GM06990 (cell line): Measurements from ENCODE around the gene MCF2L.

Experiments
- DNase-seq: peaks from one replicate; pipeline ENCODE4 v3.0.0-alpha.2; 2011; ENCODE audit not compliant: insufficient read length; ENCODE audit errors: extremely low read depth
- H3K27me3 ChIP-seq: replicated peaks from 2 replicates; pipeline ENCODE4 v1.6.0; 2011; ENCODE audit warnings: low read length; ENCODE audit not compliant: control insufficient read depth, insufficient read depth
- H3K36me3 ChIP-seq: 2 replicates; pipeline ENCODE4 v1.5.1; 2011; ENCODE audit warnings: low read length; ENCODE audit not compliant: control insufficient read depth, insufficient read depth
- H3K4me3 ChIP-seq: replicated peaks from 2 replicates; pipeline ENCODE4 v1.5.1; 2011; ENCODE audit warnings: low read depth, mild to moderate bottlenecking, control low read depth, low read length
- CTCF ChIP-seq: IDR thresholded peaks from 2 replicates; pipeline ENCODE4 v1.5.1; 2011; ENCODE audit warnings: low read length, control low read depth, mild to moderate bottlenecking, inconsistent platforms; ENCODE audit not compliant: insufficient read depth, poor library complexity, severe bottlenecking

Gene MCF2L

GRCh38 chr13:113046128-113046882 is 77.3 kb downstream of the MCF2L start:
- Histone ChIP-seq H3K27me3 (no peaks in the 10 kb centered on the region; the same call in 1 of the 2 replicates), H3K36me3 (no peaks in the 10 kb centered on the region), H3K4me3 (no peak overlapping the region)
- no peak for DNase-seq
- no peak for TF ChIP-seq CTCF

GRCh38 chr13:113046883-113047244 is 77.8 kb downstream of the MCF2L start:
- no peak for TF ChIP-seq CTCF
- H3K4me3 ChIP-seq = no peak overlapping the region
- no peaks in the 10 kb centered on the region for H3K36me3 ChIP-seq
- no peak for DNase-seq
- H3K27me3 ChIP-seq = no peaks in the 10 kb centered on the region

GRCh38 chr13:113047587-113047986 is 78.6 kb downstream of the MCF2L start:
- no peak overlapping the region for H3K4me3 ChIP-seq
- no peaks in the 10 kb centered on the region for H3K36me3 ChIP-seq
- no peak for DNase-seq
- no peak for TF ChIP-seq CTCF
- H3K27me3 ChIP-seq = no peaks in the 10 kb centered on the region; the same call in 1 of the 2 replicates

GRCh38 chr13:113048766-113049165 is 79.8 kb downstream of the MCF2L start:
- H3K27me3 ChIP-seq = no peaks in the 10 kb centered on the region; the same call in none of the 2 replicates
- H3K4me3 ChIP-seq = no peak overlapping the region
- TF ChIP-seq CTCF = no peak
- H3K36me3 ChIP-seq = no peaks in the 10 kb centered on the region
- no peak for DNase-seq

- Histone ChIP-seq H3K27me3 (no peaks in the 10 kb centered on the region; the same call in none of the 2 replicates), H3K4me3 (no peak overlapping the region), H3K36me3 (no peaks in the 10 kb centered on the region)
- no peak for DNase-seq
- TF ChIP-seq CTCF = no peak
These were observed 80.5 kb downstream of the MCF2L start for GRCh38 chr13:113049521-113049941.

GRCh38 chr13:113049981-113050380 is 81.0 kb downstream of the MCF2L start:
- H3K4me3 ChIP-seq = no peak overlapping the region
- H3K36me3 ChIP-seq = no peaks in the 10 kb centered on the region
- no peaks in the 10 kb centered on the region; the same call in none of the 2 replicates for H3K27me3 ChIP-seq
- TF ChIP-seq CTCF = no peak
- DNase-seq = no peak
